BJ (cell line): ENCODE measurements around the gene DNAJC11. TPM values are rescaled to one million over a fixed set of nuclear protein-coding genes. Genes with fewer than 3 reads are reported as not detected.

Source experiments
- CTCF ChIA-PET: fragments of 350-600 bp; formaldehyde crosslinking; extraction: SDS; loops from one replicate; lab custom pipeline; 2021; ENCODE audit warnings: antibody characterized with exemption, inconsistent platforms; lab: Yijun Ruan, JAX
- POLR2A ChIA-PET: fragments of 300-600 bp; sonication (Branson Sonifier 250); formaldehyde crosslinking; extraction: SDS; loops from one replicate; lab custom pipeline; 2021; ENCODE audit warnings: antibody characterized with exemption; lab: Charles Lee
- DNase-seq: peaks from one replicate; pipeline ENCODE4 v3.0.0-alpha.2; 2011; ENCODE audit warnings: low read depth
- H3K27me3 ChIP-seq: 2 replicates; pipeline ENCODE4 v1.6.0; 2011; ENCODE audit warnings: low read length; ENCODE audit not compliant: control insufficient read depth, insufficient read depth
- H3K36me3 ChIP-seq: 2 replicates; pipeline ENCODE4 v1.5.1; 2011; ENCODE audit warnings: low read length; ENCODE audit not compliant: control insufficient read depth, insufficient read depth
- H3K4me3 ChIP-seq: 2 replicates; pipeline ENCODE4 v1.5.1; 2011; ENCODE audit warnings: low read depth, mild to moderate bottlenecking, control low read depth, low read length
- polyA plus RNA-seq: library from polyadenylated mRNA; depleted of rRNA; stranded (reverse); fragments of >200 nt; gene quantifications from 2 replicates; pipeline ENCODE4 v1.2.3, GENCODE V29; 2011
- TF ChIP-seq, protein P1 (sequence below): IDR thresholded peaks from 2 replicates; pipeline ENCODE4 v1.5.1; 2011; ENCODE audit warnings: low read depth, mild to moderate bottlenecking, control low read depth, inconsistent platforms, low read length, moderate library complexity; ENCODE audit not compliant: insufficient read depth

The DNAJC11 gene
- polyA plus RNA-seq, 1 experiment: 36.0 TPM

DNA sequence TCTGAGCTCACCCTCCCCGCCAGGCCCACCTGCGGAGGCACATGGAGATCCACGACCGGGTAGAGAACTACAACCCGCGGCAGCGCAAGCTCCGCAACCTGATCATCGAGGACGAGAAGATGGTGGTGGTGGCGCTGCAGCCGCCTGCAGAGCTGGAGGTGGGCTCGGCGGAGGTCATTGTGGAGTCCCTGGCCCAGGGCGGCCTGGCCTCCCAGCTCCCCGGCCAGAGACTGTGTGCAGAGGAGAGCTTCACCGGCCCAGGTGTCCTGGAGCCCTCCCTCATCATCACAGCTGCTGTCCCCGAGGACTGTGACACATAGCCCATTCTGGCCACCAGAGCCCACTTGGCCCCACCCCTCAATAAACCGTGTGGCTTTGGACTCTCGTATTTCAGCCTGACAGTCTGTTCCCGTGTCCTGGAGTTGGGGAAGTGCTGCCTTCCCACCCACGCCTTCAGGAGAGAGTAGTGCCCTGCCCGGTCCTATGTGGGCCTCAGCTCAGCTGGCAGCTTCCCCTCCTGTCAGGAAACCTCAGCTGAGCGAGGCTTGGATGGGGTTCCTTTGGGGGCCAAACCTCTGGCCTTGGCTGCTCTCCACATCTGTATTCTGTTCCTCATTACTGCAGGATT lies 112.6 kb downstream of the DNAJC11 start:
- Histone ChIP-seq H3K36me3 (peaks cover 34% of the 10 kb centered on the region), H3K4me3 (no peak overlapping the region), H3K27me3 (no peaks in the 10 kb centered on the region)
- ChIA-PET CTCF (interaction anchor here (0.8 to 1.6 kb wide), 2 partner anchors 8 to 9 kb away, joined by 3 to 5 read pairs; no protein-coding TSS in a partner anchor), POLR2A (no interaction called here)
- TF ChIP-seq, protein P1, sequence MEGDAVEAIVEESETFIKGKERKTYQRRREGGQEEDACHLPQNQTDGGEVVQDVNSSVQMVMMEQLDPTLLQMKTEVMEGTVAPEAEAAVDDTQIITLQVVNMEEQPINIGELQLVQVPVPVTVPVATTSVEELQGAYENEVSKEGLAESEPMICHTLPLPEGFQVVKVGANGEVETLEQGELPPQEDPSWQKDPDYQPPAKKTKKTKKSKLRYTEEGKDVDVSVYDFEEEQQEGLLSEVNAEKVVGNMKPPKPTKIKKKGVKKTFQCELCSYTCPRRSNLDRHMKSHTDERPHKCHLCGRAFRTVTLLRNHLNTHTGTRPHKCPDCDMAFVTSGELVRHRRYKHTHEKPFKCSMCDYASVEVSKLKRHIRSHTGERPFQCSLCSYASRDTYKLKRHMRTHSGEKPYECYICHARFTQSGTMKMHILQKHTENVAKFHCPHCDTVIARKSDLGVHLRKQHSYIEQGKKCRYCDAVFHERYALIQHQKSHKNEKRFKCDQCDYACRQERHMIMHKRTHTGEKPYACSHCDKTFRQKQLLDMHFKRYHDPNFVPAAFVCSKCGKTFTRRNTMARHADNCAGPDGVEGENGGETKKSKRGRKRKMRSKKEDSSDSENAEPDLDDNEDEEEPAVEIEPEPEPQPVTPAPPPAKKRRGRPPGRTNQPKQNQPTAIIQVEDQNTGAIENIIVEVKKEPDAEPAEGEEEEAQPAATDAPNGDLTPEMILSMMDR: no peak
- no peak for DNase-seq

DNA sequence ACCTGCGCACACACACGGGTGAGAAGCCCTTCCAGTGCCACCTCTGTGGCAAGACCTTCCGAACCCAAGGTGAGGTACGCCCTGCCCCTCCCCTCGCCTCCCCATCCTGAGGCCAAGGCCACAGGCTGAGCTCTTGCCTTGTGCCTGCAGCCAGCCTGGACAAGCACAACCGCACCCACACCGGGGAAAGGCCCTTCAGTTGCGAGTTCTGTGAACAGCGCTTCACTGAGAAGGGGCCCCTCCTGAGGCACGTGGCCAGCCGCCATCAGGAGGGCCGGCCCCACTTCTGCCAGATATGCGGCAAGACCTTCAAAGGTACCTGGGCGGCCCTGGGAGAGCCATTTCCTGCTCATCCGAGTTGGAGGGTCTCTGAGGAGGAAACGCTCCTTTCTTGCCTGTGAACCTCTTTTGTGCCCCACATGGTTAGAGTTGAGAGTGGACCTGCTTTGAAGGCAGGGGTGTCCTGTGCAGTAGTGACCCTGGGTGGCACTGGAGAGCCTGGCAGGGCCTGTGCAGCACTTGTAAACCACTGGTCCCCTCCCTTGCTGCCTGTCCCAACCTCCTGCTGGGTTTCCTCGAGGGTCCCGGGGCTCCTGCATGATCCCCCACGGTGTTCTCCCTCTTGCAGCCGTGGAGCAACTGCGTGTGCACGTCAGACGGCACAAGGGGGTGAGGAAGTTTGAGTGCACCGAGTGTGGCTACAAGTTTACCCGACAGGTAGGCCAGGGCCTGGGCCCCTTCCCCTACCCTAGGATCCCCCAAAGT lies 113.3 kb downstream of the DNAJC11 start:
- TF ChIP-seq, protein P1: no peak
- Histone ChIP-seq H3K27me3 (no peaks in the 10 kb centered on the region), H3K4me3 (no peak overlapping the region), H3K36me3 (peaks cover 28% of the 10 kb centered on the region)
- ChIA-PET CTCF (interaction anchor here (1.0 to 1.6 kb wide), 2 partner anchors 8 to 58 kb away, joined by 5 read pairs; no protein-coding TSS in a partner anchor), POLR2A (no interaction called here)
- no peak for DNase-seq

DNA sequence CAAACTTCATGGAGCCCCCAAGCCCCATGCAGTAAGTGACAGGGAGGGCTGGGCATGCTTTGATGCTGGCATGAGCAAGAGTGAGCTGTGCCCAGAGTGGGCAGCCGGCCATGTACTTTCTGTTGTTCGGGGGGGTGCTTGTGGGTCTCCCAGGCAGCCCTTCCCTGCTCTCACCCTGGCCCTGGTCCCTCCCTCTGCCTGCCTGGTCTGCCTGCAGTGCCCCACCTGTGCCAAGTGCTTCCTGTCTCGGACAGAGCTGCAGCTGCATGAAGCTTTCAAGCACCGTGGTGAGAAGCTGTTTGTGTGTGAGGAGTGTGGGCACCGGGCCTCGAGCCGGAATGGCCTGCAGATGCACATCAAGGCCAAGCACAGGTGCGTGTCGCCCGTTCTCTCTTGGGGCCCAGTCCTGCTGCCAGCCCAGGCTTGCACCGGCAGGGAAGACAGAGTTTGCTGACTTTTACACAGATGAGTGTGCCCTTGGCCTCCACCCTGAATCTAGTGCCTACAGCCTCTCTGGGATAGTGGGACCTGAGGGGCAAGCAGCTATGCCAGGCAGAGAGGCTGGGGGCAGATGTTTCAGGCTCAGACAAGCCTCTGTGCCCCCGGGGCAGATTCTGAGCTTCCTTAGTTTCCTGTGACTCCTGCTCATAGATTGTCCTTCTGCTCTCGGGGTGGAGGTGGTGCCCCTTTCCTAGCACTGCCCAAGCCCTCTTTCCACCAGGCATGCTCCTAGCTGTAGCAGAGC lies 114.2 kb downstream of the DNAJC11 start:
- DNase-seq: no peak
- CTCF ChIA-PET: interaction anchor here (1.0 kb wide), 1 partner anchor 59 kb away, joined by 5 read pairs; no protein-coding TSS in a partner anchor
- TF ChIP-seq, protein P1: no peak
- H3K4me3 ChIP-seq: no peak overlapping the region
- no peaks in the 10 kb centered on the region for H3K27me3 ChIP-seq
- POLR2A ChIA-PET: no interaction called here
- H3K36me3 ChIP-seq: peaks cover 22% of the 10 kb centered on the region

DNA sequence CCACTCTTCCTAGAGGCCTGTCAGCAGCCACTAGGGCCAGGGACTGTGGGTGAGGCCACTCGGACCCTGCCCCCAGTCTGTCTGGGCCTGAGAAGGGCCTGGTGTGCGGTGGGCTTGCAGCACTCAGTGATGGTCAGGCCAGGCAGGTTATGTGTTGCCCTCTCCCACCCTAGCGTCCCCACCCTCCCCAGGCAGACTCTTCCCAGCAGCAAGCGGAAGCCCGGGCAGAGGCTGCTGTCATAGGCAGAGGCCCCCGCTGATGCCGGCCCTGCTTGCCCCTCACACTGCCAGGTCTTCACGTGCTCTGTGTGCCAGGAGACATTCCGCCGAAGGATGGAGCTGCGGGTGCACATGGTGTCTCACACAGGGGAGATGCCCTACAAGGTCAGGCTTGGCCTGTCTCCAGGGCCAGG lies 115.2 kb downstream of the DNAJC11 start:
- TF ChIP-seq, protein P1: no peak
- Histone ChIP-seq H3K36me3 (peaks cover 19% of the 10 kb centered on the region), H3K27me3 (no peaks in the 10 kb centered on the region), H3K4me3 (no peak overlapping the region)
- ChIA-PET POLR2A (no interaction called here), CTCF (no interaction called here)
- no peak for DNase-seq

DNA sequence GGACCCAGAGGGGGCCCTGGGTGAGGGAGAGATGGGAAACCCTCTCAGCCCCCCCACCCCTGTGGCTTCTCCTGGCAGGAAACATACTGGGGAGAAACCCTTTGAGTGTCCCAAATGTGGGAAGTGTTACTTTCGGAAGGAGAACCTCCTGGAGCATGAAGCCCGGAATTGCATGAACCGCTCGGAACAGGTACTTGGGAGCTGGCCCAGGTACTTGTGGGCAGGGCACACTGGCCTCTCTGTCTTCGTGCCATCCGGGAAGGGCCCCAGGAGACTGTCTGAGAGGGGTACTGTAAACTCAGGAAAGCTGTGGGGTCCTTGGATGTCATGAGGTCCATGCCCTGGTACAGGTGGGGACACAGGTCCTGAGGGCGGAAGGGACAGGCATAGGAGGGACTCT lies 115.8 kb downstream of the DNAJC11 start:
- CTCF ChIA-PET: no interaction called here

More for the DNA sequence above, 115.8 kb downstream of the DNAJC11 start:
- Histone ChIP-seq H3K4me3 (no peak overlapping the region), H3K27me3 (no peaks in the 10 kb centered on the region), H3K36me3 (peaks cover 18% of the 10 kb centered on the region)
- TF ChIP-seq, protein P1: no peak
- POLR2A ChIA-PET: no interaction called here
- DNase-seq: no peak
